Measurements from ENCODE around the gene TMEM63A.

TMEM63A gene

DNA sequence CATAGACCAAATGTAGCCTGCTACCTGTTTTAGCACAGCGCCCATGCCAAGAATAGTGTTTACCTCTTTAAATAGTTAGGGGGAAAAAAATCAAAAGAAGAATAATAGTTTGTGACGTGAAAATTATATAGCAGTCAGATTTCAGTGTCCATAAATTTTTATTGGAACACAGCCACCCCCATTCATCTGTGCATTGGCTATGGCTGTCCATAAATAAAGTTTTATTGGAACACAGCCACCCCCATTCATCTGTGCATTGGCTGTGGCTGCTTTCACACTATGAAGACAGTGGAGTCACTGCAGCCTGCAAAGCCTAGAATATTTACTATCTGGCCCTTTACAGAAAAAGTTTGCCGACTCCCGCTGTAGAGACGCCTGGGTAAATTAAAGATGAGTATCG is 51.3 kb downstream of the TMEM63A start:
- H2AFZ ChIP-seq (ENCODE audit: insufficient read depth, low read length, poor library complexity), result no peak overlapping the region
- no peak overlapping the region for H3K4me3 ChIP-seq (ENCODE audit: low read depth, low read length)
- no peak overlapping the region for H3K4ac ChIP-seq (ENCODE audit: low read depth, low read length)
- H4K8ac ChIP-seq (ENCODE audit: low read depth, low read length), result no peak overlapping the region
- no peaks in the 10 kb centered on the region for H3K79me2 ChIP-seq (ENCODE audit: control insufficient read depth, insufficient read depth, low read length, poor library complexity)
- H3K36me3 ChIP-seq (ENCODE audit: control insufficient read depth in 1 of 2, insufficient read depth in 2 of 2, low read length in 2 of 2), result peaks cover 8 to 17% of the 10 kb centered on the region in 2 experiments
- no peak overlapping the region for H4K91ac ChIP-seq (ENCODE audit: low read depth, low read length)
- no peak overlapping the region for H4K12ac ChIP-seq (ENCODE audit: low read depth, low read length)
- no peak overlapping the region for H2BK5ac ChIP-seq (ENCODE audit: low read depth, low read length, poor library complexity)
- no peak for DNase-seq
- H2BK120ac ChIP-seq (ENCODE audit: insufficient read depth, low read length, poor library complexity), result no peak overlapping the region
- no peak overlapping the region for H3K27ac ChIP-seq (ENCODE audit: low read depth, low read length)
- no peak overlapping the region for H3K14ac ChIP-seq (ENCODE audit: low read length)
- no peak overlapping the region for H3K23ac ChIP-seq (ENCODE audit: low read length)
- H3K4me1 ChIP-seq (ENCODE audit: control insufficient read depth in 1 of 2, insufficient read depth in 2 of 2, low read length in 2 of 2), result peaks cover 0 to 2% of the 10 kb centered on the region in 2 experiments
- no peaks in the 10 kb centered on the region for H3K9me3 ChIP-seq (ENCODE audit: insufficient read depth, low read depth, low read length)
- H3K9ac ChIP-seq (ENCODE audit: low read length), result no peak overlapping the region
- no peaks in the 10 kb centered on the region for H3K27me3 ChIP-seq (ENCODE audit: insufficient read depth, low read length)
- H2BK12ac ChIP-seq (ENCODE audit: low read length), result no peak overlapping the region
- H2AK5ac ChIP-seq (ENCODE audit: low read length), result no peak overlapping the region
- no CpG with 5 or more reads among the region's 6 CpGs for WGBS (ENCODE audit: extremely low coverage, insufficient coverage, insufficient read length)
- H3K4me2 ChIP-seq (ENCODE audit: low read length), result no peak overlapping the region
- no peak overlapping the region for H3K18ac ChIP-seq (ENCODE audit: low read length)
- no peaks in the 10 kb centered on the region for H3K79me1 ChIP-seq (ENCODE audit: low read length)

DNA sequence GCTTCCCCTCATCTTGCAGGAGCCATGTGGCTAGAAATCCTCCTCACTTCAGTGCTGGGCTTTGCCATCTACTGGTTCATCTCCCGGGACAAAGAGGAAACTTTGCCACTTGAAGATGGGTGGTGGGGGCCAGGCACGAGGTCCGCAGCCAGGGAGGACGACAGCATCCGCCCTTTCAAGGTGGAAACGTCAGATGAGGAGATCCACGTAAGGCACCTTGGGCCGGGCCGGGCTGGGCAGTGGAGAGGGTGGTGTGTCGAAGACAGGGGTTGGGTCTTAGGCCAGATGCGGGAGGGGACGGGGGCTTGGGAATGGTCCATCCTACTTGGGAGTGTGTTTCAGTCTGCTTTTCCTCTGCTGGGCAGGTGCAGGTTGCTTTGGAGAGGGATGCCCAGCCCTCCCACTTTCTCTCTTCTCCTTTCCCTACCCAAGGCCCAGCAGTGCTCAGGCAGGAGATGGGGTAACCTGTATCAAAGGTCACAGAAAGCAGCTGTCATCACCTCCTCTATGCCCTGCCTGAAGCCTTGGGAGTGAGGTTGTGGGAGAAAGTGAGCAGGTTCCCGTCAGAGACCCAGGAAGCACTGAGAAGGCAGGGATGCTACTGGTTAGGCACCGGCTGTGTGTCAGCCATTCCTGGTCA is 53.4 kb downstream of the TMEM63A start:
- no peak overlapping the region for H2BK12ac ChIP-seq (ENCODE audit: low read length)
- H2AK5ac ChIP-seq (ENCODE audit: low read length), result no peak overlapping the region
- DNase-seq, result no peak
- no peaks in the 10 kb centered on the region for H3K9me3 ChIP-seq (ENCODE audit: insufficient read depth, low read depth, low read length)
- WGBS (ENCODE audit: extremely low coverage, insufficient coverage, insufficient read length), result no CpG with 5 or more reads among the region's 14 CpGs
- H3K4me1 ChIP-seq (ENCODE audit: control insufficient read depth in 1 of 2, insufficient read depth in 2 of 2, low read length in 2 of 2), result peaks cover 0 to 2% of the 10 kb centered on the region in 2 experiments
- H3K79me2 ChIP-seq (ENCODE audit: control insufficient read depth, insufficient read depth, low read length, poor library complexity), result no peaks in the 10 kb centered on the region
- H2BK120ac ChIP-seq (ENCODE audit: insufficient read depth, low read length, poor library complexity), result no peak overlapping the region
- H4K12ac ChIP-seq (ENCODE audit: low read depth, low read length), result peak overlapping the region; percentile 40
- no peak overlapping the region for H4K91ac ChIP-seq (ENCODE audit: low read depth, low read length)
- H3K4me3 ChIP-seq (ENCODE audit: low read depth, low read length), result no peak overlapping the region
- H3K23ac ChIP-seq (ENCODE audit: low read length), result no peak overlapping the region
- no peak overlapping the region for H4K8ac ChIP-seq (ENCODE audit: low read depth, low read length)
- H3K27me3 ChIP-seq (ENCODE audit: insufficient read depth, low read length), result no peaks in the 10 kb centered on the region
- H3K36me3 ChIP-seq (ENCODE audit: control insufficient read depth in 1 of 2, insufficient read depth in 2 of 2, low read length in 2 of 2), result peaks cover 8 to 13% of the 10 kb centered on the region in 2 experiments
- H3K9ac ChIP-seq (ENCODE audit: low read length), result no peak overlapping the region
- no peak overlapping the region for H2BK5ac ChIP-seq (ENCODE audit: low read depth, low read length, poor library complexity)
- H3K27ac ChIP-seq (ENCODE audit: low read depth, low read length), result no peak overlapping the region
- no peak overlapping the region for H3K4ac ChIP-seq (ENCODE audit: low read depth, low read length)
- H3K4me2 ChIP-seq (ENCODE audit: low read length), result no peak overlapping the region
- H3K79me1 ChIP-seq (ENCODE audit: low read length), result no peaks in the 10 kb centered on the region
- no peak overlapping the region for H3K18ac ChIP-seq (ENCODE audit: low read length)
- H3K14ac ChIP-seq (ENCODE audit: low read length), result no peak overlapping the region
- H2AFZ ChIP-seq (ENCODE audit: insufficient read depth, low read length, poor library complexity), result no peak overlapping the region

DNA sequence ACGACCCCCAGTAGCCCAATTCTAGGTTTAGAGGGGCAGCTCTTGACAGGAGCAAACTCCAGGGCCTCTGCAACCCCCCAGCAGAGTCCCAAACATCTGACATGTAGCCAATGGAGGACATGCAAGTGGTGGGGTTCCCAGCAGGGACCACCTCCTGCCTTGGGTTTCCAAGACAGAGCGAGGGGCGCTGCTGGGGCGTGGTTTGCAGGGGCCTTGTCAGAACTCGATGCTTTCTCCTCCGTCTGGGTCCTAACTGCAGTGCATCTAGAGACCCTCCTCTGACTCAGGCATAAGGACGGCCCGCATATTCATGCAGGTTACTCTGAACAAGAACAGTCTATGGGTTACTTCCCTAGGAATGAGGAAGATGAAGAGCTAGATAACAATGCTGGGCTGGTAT is 55.1 kb downstream of the TMEM63A start:
- Histone ChIP-seq H2BK120ac (ENCODE audit: insufficient read depth, low read length, poor library complexity) (no peak overlapping the region), H3K9ac (ENCODE audit: low read length) (no peak overlapping the region), H4K91ac (ENCODE audit: low read depth, low read length) (no peak overlapping the region), H2AFZ (ENCODE audit: insufficient read depth, low read length, poor library complexity) (no peak overlapping the region), H3K79me1 (ENCODE audit: low read length) (no peaks in the 10 kb centered on the region), H3K4ac (ENCODE audit: low read depth, low read length) (no peak overlapping the region), H2BK12ac (ENCODE audit: low read length) (no peak overlapping the region), H3K14ac (ENCODE audit: low read length) (no peak overlapping the region), H3K18ac (ENCODE audit: low read length) (no peak overlapping the region), H3K4me3 (ENCODE audit: low read depth, low read length) (no peak overlapping the region), H4K12ac (ENCODE audit: low read depth, low read length) (no peak overlapping the region), H2BK5ac (ENCODE audit: low read depth, low read length, poor library complexity) (no peak overlapping the region), H3K4me2 (ENCODE audit: low read length) (no peak overlapping the region), H3K79me2 (ENCODE audit: control insufficient read depth, insufficient read depth, low read length, poor library complexity) (no peaks in the 10 kb centered on the region), H3K27me3 (ENCODE audit: insufficient read depth, low read length) (no peaks in the 10 kb centered on the region), H3K23ac (ENCODE audit: low read length) (no peak overlapping the region), H3K9me3 (ENCODE audit: insufficient read depth, low read depth, low read length) (peaks cover 1% of the 10 kb centered on the region), H2AK5ac (ENCODE audit: low read length) (no peak overlapping the region), H3K27ac (ENCODE audit: low read depth, low read length) (no peak overlapping the region), H3K36me3 (ENCODE audit: control insufficient read depth in 1 of 2, insufficient read depth in 2 of 2, low read length in 2 of 2) (peaks cover 2 to 10% of the 10 kb centered on the region in 2 experiments), H3K4me1 (ENCODE audit: control insufficient read depth in 1 of 2, insufficient read depth in 2 of 2, low read length in 2 of 2) (peaks cover 0 to 2% of the 10 kb centered on the region in 2 experiments), H4K8ac (ENCODE audit: low read depth, low read length) (no peak overlapping the region)
- peak; percentile 18 to 52 for DNase-seq
- WGBS (ENCODE audit: extremely low coverage, insufficient coverage, insufficient read length), result no CpG with 5 or more reads among the region's 8 CpGs

DNA sequence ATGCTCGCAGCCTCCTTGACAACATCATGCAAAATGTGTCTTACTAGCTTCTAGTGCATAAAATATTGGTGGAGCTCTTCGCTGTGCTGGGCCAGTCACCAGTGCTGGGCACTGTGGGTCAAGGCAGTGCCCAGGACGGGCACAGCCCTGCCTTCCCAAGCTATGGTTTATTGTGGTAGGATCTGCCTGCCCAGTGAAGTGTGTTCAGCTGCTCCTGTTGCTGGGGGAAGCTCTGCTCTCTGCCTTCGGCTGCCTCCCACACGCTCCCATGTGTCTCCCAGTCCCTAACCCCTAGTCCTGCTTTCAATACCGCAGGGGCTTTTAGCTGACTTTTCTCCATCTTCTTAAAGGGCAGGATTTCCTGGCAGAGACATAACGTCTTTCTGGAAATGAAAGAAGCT is 56.6 kb downstream of the TMEM63A start:
- Histone ChIP-seq H2AFZ (ENCODE audit: insufficient read depth, low read length, poor library complexity) (no peak overlapping the region), H3K9ac (ENCODE audit: low read length) (no peak overlapping the region), H3K4me2 (ENCODE audit: low read length) (no peak overlapping the region), H3K14ac (ENCODE audit: low read length) (no peak overlapping the region), H3K4me1 (ENCODE audit: control insufficient read depth in 1 of 2, insufficient read depth in 2 of 2, low read length in 2 of 2) (peaks cover 0 to 2% of the 10 kb centered on the region in 2 experiments), H3K36me3 (ENCODE audit: control insufficient read depth in 1 of 2, insufficient read depth in 2 of 2, low read length in 2 of 2) (peaks cover 0 to 6% of the 10 kb centered on the region in 2 experiments), H4K12ac (ENCODE audit: low read depth, low read length) (no peak overlapping the region), H2BK12ac (ENCODE audit: low read length) (no peak overlapping the region), H3K4ac (ENCODE audit: low read depth, low read length) (no peak overlapping the region), H3K23ac (ENCODE audit: low read length) (no peak overlapping the region), H2AK5ac (ENCODE audit: low read length) (no peak overlapping the region), H3K27me3 (ENCODE audit: insufficient read depth, low read length) (no peaks in the 10 kb centered on the region), H2BK120ac (ENCODE audit: insufficient read depth, low read length, poor library complexity) (no peak overlapping the region), H3K18ac (ENCODE audit: low read length) (no peak overlapping the region), H3K9me3 (ENCODE audit: insufficient read depth, low read depth, low read length) (peaks cover 1% of the 10 kb centered on the region), H3K79me1 (ENCODE audit: low read length) (no peaks in the 10 kb centered on the region), H4K91ac (ENCODE audit: low read depth, low read length) (no peak overlapping the region), H3K27ac (ENCODE audit: low read depth, low read length) (no peak overlapping the region), H4K8ac (ENCODE audit: low read depth, low read length) (no peak overlapping the region), H3K79me2 (ENCODE audit: control insufficient read depth, insufficient read depth, low read length, poor library complexity) (no peaks in the 10 kb centered on the region), H3K4me3 (ENCODE audit: low read depth, low read length) (no peak overlapping the region), H2BK5ac (ENCODE audit: low read depth, low read length, poor library complexity) (no peak overlapping the region)
- DNase-seq, result no peak
- WGBS (ENCODE audit: extremely low coverage, insufficient coverage, insufficient read length), result no CpG with 5 or more reads among the region's 7 CpGs
